IPS DF 4.7 (cell line): Measurements from ENCODE around the gene MEIOB.

Source experiments
- DNase-seq: peaks from one replicate; pipeline ENCODE4 v3.0.0-alpha.2; 2013; ENCODE audit warnings: low spot score; ENCODE audit errors: extremely low read depth

Gene MEIOB

DNA sequence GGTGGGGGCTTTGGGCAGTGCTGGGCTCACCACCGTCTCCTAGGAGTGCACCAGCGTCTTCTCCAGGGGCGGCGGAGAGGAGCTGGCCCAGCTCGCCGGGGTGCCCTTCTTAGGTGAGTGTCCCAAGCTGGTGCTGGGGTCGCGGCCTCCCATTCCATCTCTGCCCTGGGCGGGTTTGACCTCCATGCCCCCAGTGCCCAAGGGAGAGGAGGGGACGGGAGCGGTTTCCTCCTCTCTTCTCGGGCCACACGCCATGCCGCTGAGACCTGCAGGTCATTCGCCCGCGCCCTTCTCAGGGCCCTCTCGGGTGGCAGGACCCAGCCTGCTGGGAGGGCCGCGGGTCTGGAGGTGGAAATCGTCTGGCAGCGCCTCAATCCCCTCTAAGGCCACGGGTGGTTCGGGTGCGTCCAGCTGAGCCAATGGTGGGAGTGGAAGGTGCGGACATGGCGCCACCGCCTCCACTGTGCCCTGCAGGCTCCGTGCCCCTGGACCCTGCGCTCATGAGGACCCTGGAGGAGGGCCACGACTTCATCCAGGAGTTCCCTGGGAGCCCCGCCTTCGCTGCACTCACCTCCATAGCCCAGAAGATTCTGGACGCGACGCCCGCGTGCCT lies 83.8 kb downstream of the MEIOB start:
- no peak for DNase-seq

DNA sequence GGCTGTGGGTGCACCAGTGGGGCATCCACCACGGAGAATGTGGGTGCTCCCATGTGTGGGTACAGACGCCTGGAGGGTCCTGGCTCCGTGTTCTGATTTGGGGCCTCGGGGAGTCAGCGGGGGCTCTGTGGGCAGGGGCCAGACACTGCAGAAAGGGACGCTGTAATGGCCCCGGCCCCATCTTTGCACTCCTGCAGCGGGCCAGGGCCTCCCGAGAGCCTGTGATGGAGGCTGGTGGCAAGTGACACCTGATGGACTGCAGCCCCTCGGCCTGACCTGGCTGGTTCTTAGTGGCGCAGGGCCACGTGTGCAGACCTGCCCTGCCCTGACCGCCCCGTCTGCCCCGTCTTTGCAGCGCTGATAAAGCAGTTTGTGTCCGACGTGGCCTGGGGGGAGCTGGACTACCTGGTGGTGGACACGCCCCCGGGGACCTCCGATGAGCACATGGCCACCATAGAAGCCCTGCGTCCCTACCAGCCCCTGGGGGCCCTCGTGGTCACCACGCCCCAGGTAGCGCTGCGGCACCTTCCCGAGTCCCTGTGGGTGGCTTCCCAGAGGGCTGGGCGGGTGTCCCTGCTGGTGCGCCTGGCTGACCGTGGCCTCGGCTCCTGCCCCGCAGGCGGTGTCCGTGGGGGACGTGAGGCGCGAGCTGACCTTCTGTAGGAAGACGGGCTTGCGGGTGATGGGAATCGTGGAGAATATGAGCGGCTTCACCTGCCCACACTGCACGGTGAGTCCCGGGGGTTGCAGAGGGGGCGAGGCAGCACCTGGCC lies 84.5 kb downstream of the MEIOB start:
- no peak for DNase-seq

DNA sequence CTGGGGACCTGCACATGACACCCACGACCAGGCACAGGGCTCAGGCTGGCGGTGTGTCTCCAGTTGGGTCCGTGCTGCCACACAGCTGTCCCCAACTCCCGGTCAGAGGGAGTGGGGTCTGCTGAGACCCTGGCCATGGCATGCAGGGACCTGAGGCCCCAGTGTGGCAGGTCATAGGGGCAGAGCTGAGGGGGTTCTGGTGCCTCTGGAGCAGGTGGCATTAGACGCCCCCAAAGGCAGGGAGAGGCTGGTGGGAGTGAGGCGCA lies 85.0 kb downstream of the MEIOB start:
- DNase-seq, result no peak

DNA sequence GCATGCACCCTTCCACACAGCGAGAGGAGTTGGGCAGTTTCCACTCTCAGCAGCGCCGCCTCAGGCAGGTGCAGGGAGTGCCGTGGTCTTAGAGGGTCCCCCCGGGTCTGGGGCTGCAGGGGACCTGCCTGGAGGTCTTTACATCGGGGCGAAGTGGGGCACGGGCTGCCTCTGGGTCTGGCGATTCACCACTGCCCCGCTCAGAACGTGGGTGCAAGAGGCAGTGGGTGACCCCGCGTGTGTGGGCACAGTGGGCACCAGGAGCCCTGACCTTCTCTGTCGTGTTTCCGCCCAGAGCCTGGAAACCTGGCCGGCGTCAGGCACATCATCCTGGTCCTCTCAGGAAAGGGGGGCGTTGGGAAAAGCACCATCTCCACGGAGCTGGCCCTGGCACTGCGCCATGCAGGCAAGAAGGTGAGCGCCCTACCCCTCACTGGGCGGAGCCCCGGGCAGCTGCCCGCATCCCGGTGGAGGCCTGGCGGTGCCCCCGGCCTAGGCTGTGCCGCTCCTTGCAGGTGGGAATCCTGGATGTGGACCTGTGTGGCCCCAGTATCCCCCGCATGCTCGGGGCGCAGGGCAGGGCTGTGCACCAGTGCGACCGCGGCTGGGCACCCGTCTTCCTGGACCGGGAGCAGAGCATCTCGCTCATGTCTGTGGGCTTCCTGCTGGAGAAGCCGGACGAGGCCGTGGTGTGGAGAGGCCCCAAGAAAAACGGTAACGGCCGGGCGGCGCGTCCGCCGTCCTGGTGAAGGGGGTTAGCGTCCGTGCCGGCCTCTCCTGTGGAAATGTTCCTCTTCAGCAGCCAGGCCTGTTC lies 85.5 kb downstream of the MEIOB start:
- no peak for DNase-seq

DNA sequence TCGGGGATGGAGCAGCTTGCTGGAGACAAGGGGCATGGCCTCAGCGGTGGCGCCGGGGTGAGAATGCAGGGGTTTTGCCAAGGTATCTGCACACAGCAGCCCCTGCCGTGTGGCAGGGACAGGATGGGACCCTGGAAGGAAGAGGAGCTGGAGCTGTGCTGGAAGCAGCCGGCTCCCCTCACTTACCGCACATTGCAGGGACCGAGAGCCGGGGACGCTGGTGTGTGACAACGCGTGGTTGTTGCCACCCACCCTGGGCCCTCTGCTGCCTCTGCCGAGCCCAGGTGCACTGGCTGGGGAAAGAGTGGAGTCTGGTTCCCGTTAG lies 86.2 kb downstream of the MEIOB start:
- DNase-seq, result no peak

DNA sequence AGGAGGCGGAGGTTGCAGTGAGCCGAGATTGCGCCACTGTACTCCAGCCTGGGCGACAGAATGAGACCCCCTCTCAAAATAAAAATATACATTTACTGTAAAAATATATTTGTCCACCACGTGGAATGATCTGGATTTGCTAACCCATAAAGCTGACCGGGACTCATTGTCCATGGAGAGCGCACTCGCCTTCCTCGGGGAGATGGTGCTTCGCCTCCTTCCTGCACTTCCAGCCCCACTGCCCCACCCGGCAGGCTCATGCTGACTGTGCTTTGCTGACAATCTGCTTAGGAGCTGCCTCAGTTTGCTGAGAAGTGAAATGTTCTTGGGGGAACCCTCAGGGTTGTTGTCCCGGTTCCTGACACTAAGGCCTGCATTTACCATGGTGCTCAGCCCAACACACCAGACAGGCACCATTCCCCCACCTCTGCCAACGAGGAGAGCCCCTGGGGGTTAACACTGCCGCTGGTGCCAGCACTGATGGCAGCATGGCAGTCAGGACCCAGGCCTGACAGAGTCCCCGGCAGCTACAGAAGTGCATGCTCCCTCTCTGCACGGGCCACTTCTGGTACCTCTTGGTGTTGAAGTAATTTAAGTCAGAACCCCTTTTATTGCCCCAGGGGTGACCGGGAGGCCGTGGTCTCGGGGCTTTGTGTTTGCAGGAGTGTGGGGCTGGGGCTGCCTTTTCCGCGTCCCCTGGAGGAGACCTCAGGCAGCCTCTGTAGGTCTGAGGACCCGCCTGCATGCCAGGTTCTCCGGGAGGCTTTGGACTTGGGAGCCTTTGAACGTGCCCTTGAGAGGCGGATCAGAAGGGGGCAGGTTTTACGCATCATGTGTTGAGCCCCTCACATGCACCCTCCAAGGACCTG lies 86.8 kb downstream of the MEIOB start:
- DNase-seq, result no peak
